GM19043 (cell line): ENCODE measurements around the gene ATP11B.

Experiments
- ATAC-seq: cut with Tn5 transposase; IDR thresholded peaks from one replicate; pipeline ENCODE4 v1.9.1; 2021; ENCODE audit warnings: low read depth; ENCODE audit not compliant: unreplicated experiment

ATP11B gene

DNA sequence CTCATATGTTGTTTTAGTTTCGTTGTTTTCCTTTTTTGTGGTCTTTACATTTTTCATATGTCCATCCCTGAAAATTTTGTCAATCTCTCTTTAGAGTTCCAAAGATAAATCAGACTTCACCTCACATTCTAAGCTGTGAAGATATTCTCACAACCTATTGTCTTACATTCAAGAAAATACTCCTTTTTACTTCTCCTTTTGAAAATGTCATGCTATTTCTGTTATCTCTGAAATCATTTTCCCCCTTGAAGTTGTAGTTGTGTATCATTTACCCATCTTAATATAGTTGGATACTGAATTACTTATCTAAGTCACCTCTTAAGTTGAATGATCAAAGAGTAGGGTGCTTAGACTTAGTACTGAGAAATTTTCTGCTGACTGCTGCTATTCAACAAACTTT, 112.7 kb downstream of the ATP11B start:
- peak; percentile 44 for ATAC-seq

DNA sequence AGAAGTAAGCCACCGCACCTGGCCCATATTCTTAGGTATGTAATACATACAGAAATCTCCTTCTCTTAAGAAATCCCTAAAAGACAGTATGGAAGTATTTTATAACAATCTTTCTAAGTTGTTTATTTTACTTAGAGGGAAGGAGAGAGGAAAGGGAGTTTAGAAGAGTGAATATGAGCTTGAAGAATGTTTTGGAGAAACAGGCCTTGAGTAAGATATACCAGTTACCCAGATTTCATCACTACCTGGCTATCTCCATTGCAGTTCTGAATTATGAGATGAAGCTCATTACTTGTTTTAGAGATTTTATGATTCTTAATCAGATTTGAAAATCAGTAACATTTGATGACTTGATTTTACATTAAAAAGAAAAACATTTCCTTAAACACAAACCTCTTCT, 115.2 kb downstream of the ATP11B start:
- no peak for ATAC-seq

DNA sequence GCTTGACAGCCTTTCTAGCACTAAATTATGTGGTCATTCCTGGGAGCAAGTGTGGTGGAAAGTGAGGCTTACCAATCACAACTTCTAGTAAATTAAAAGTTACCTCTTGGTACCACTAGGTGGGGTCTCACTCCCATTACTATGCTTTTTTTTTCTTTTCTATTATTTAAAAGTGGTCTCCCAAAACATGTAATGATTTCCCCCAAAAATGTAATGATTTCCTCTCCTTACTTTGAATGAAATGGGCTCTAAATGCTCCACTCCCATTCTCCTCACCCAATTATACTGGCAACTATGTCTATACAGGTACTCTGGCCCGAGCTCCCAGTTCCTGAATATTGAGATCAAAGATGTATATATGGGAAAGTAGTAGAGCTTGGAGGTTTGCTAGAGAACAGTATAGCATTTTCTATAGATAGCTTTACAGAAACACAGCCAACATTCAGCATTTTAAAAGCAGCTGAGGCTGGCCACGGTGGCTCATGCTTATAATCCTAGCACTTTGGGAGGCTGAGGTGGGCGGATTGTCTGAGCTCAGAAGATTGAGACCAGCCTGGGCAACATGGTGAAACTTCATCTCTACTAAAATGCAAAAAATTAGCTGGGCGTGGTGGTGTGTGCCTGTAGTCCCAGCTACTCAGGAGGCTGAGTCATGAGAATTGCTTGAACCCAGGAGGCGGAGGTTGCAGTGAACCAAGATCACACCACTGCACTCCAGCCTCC, 116.2 kb downstream of the ATP11B start:
- no peak for ATAC-seq

DNA sequence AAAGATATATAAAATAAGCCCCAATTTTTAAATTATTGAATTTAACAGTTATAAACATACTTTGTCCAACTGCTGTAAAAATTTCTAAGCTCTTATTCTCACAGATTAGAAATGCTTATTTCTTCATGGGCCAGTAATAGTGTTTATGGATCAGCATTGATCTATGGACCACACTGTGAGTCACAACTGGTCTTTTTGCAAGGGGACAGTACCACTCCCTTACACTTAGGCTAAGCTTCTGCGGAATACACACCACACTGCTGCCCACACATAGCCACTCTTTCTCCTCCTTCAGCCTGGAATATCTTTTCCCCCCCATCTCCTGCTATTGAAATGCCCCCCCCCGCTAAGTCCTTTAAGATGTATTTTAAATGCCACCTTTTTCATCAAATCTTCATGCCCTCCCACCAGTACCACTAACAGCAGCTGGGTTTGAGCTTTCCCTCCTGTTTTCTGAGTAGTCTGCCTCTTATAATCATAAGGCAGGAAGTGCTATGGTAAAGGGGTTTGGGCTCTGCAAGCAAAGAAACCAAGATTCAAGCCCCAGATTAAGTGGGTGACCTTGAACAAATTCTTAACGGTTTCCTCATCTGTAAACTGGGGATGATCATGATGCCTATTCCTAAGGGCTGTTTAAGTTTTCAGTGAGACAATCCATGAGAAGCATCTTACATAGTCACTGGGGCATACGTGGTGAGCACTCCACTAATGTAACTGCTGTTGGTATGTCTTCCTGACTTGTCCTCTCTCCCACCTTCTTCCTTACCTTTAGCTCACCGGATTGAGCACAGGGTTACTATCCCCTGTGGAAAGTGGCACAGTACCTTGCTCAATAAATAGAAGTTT, 117.9 kb downstream of the ATP11B start:
- ATAC-seq: no peak

DNA sequence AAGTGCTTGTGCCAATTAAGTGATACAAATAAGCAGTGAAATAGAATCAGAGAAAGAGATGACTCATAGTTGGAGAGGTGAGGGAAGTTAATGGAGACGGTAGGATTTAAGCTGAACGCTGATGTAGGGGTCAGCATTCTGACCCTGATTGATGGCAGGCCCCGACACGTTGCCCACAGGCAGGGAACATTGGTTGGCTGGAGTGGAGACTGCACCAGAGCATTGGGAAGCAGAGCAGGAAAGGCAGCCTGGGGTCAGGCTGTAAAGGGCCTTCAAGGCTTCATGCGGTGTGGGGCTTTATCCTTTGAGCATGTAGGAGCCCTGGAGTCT, 118.4 kb downstream of the ATP11B start:
- no peak for ATAC-seq

DNA sequence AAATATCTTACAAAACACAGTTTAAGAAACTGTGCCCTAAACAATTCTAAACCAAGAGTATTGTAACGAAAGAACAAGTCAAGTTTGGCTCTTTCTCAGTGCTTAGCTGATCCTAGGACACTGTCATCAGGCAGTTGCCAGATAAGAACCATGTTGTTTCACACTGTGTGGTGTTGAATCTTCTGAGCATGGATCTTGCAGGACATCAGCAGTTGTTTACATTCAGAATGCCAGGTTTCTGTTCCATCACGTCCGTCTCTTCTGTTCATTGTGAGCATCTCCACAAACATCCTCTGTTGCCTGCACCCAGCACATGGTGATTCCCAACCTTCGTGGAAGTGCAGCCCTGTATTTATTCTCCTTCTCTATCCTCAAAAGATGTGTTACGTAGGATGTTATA, 119.2 kb downstream of the ATP11B start:
- ATAC-seq: no peak

DNA sequence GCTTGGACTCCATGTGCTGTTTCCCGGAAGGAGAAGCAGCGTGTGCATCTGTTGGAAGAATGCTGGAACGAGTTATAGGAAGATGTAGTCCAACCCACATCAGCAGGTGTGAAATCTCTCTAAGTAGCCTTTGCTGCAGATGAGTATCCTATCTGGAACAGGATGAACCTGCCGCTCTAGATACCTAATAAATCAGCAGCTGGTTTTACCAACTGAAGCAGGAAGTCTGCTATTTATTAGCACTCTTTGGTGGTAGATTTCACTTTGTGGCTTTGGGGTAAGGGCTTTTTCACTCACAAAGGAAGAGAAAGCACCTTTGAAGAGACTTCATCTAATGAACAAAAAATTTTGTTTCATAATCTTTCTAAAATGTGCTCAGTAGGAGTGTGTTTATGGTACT, 120.6 kb downstream of the ATP11B start:
- peak; percentile 89 for ATAC-seq

DNA sequence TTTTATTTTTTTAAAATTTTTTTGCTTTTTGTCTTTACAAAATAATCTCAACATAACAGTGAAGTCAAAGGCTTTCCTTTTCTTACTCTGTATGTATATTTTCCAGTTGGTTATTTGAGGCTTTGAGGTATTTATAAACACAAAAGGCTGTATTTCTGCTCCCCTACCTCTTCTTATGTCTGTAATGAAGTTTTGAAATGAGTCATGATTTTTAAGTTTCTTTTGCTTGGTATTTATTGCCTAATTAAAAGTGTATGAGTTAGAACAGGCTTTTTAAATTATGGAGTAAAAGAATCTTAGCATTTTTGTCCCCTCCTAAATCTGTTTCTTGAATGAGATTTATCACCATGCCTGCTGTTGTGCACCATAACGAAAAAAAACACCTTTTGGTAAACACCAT, 121.0 kb downstream of the ATP11B start:
- peak; percentile 52 for ATAC-seq

DNA sequence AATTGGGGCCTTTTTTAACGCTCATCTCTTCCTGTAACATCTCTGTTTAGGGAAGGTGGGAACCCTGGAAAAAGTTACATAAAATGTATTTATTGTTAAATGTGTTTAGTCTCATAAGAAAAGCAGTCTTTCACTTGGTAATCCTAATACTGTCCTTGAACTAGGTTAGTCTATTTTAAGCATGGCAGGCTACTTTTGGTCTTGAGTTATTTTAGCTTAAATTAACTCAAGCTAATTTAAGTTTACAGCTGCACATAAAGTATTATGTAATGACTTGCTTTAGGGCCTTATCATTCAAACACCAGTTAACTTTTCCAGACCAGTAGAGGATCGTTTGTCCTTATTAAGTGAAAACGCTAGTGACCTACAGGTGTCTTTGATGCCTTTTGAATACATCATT, 123.8 kb downstream of the ATP11B start:
- ATAC-seq: no peak

DNA sequence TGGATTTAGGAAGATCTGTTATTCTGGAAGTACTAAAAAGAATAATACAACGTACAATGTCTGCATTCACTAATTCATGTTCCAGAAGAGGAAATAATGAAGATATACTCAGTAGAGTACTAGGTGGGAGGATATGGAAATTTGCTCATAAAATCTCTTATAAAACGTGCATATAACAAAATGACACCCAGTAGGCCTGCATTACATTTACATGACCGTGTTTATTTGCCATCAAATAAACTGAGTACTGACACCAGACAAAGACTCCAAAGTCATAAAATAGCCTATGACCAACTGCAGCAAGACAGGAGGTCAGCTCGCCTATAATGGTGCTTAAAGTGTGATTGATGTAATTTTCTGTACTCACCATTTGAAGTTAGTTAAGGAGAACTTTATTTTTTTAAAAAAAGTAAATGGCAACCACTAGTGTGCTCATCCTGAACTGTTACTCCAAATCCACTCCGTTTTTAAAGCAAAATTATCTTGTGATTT, 126.6 kb downstream of the ATP11B start:
- ATAC-seq: no peak

DNA sequence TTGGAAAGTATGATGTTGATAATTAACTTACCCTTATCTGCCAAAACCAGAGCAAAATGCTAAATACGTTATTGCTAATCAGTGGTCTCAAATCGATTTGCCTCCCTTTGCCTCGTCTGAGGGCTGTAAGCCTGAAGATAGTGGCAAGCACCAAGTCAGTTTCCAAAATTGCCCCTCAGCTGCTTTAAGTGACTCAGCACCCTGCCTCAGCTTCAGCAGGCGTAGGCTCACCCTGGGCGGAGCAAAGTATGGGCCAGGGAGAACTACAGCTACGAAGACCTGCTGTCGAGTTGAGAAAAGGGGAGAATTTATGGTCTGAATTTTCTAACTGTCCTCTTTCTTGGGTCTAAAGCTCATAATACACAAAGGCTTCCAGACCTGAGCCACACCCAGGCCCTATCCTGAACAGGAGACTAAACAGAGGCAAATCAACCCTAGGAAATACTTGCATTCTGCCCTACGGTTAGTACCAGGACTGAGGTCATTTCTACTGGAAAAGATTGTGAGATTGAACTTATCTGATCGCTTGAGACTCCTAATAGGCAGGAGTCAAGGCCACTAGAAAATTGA, 127.3 kb downstream of the ATP11B start:
- ATAC-seq: no peak

DNA sequence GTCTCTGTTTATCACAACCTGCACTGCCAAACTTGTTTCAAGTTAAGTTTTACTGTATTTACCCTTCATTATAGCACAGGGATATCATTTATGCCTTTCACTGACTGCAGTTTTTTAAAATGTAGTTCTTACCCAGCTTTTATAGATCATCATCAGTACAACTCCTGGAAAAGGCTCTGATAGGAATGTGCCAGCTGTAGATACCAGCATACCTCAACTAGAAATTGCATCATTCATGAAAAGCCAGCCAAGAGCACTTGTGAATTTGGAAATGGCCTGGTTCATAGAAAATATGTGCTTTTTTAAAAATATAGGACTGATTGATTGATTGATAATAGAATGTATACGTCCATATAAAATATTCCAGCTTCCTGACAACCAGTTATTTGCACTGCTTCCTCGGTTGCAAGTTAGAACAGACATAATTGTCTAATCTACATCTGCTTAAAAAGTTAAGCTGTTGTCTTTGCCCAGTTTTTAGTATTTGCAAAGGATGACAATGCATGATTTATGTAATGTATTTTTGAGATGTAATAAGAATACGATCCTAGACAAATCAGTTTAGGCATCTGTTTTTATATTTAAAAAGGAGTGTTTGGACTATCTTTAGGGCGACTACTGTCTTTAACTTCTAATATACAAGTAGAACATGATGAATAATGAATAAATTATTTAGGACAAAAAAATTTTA, 128.5 kb downstream of the ATP11B start:
- no peak for ATAC-seq

DNA sequence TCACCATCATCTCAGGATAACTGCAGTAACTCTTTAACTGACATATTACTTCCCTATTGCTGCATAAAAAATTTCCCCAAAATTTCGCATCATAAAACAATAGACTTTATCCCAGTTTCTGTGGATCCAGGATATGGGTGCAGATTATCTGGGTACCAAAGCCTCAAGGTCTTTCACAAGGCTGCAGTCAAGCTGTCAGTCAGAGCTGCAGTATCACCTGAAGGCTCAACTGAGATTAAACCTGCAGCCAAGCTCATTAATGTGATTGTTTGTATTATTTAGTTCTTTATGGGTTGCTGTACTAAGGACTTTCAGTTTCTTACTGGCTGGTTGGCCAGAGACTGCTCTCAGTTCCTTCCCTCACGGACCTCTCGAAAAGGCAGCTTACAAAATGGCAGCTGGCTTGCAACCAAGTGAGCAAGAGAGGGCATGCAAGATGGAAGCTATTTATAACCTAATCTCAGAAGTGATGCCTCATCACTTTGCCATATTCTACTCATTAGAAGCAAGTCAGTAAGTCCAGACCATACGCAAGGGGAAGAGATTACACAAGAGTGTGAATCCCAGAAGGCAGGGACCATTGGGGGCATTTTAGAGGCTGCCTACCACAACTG, 132.1 kb downstream of the ATP11B start:
- peak; percentile 96 for ATAC-seq

DNA sequence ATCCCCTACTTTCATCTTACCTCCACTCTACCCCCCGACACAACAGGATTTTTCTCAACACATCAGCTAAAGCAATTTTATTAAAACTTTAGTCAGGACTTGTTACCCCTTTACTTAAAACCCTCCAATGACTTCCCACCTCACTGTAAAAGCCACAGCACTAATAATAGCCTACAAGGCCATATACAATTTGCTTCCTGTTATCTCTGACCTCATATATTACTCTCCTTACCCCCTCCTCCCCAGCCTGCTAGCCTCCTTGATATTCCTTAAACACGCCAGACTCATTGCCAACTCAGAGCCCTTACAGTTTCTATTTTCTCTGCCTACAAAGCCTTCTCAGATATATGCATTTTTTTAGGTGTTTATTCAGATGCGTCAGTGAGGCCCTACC, 132.6 kb downstream of the ATP11B start:
- ATAC-seq: peak; percentile 19

DNA sequence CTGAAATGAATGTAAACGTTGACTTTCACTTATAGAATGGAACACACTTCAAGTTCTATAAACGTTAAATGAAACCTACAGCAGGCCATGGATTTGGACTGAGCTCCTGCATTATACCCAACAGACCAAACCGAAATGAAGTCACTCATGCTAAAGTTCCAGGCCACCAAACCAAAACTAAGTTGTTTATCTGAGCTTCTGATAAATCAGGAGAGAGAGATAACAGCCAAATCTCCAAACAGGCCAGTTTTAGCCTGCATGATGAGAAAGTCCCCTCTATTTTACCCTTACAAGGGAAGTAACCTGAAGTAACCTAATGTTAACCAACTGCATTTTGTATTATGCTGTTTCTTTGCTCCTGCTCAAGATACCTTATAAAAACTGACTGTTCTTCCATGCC, 142.5 kb downstream of the ATP11B start:
- ATAC-seq: no peak

DNA sequence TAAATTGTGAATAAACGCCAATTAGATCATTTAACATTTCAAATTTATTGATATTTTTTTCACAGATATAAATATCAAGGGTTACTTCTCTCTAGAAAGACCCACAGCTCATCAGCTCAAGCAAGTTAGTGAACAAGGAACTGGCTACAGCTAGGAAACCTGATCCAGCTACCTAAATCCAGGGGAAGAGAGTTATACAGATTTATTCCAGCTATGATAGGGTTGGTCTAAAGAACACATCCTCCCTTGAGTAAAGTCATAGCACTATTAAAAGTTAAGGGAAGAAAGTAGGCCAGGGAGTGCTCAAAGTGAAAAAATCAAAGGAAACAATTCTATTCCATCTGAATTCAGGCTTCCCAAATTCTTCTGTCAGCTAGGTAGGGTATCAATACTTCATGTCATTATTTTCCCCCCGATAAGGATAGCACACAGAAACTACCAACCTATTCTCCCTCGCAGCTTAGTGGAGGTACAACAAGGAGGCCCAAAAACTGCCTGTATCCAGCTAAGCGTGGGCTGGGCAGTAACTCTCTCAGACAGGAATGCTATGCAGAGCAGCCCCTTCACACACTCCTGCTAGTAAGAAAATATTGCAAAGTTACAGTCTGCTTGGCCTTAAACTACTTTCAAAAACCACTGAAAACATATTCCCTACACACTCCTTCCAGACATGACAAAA, 143.1 kb downstream of the ATP11B start:
- no peak for ATAC-seq

DNA sequence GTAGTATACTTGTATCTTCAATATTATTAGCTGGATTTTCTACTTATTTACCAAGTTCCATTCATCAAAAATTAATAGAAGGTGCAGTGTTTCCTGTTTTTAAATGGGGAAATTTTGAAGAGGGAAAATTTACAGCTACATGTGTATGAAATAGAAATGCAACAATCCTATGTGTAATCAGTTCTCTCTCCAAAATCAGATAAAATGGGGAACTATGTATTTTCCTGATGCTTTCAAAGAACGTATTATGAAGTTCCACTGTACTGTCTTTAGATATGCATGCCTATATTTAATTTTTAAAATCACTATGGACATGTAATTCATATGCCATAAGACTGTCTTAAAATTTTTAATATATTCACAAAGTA, 143.6 kb downstream of the ATP11B start:
- no peak for ATAC-seq

DNA sequence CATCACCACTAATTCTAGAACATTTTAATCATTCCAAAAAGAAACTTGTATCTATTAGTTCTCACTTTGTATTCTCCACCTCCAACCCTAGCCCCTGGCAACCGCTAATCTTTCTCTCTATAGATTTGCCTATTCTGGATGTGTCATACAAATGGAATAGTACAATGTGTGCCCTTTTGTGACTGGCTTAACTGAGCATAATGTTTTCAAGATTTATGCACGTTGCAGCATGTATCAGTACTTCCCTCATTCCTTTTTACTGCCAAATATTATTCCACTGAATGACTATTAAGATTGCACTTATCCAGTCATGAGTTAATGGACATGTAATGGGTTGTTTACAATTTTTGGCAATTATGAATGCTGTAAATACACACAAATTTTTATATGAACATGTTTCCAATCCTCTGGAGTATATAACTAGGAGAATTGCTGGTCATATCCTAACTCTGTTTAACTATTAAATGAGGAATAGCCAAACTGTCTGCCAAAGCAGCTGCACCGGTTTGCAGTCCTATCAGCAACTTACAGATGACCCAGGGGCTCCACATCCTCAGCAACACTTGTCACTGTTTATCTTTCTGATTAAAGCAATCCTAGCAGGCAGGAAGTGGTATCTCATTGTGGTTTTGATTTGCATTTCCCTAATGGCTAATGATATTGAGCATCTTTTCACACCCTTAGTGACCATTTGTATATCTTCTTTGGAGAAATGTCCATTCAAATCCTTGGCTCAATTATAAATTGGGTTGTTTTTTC, 144.2 kb downstream of the ATP11B start:
- ATAC-seq: peak; percentile 96

DNA sequence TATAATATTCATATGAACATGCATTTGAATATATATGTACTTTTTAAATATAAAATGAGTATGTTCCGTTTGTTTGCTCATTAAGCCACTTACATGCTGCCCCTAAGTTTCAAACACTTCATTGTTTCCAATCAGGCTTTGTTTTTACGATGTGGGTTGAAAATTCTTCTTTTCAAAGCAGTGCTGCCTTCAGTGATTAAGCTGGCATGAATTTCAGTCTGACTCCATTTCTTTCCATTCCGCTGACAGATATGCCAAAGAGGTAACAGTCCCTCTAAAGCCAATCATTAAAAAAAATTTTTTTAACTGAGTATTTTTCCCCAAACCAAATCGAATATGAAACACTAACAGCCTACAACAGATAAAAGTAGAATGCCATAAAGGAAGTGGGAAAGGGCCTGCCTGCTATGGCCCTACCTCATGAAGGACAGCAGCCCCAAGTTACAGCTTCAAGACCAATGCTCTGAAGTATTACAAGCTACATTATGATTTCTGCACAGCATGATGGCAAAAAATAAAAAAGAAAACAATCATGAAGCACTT, 147.0 kb downstream of the ATP11B start:
- ATAC-seq: no peak
